Upper lobe of left lung (tissue), 4 donors: ENCODE data around the gene FAM209A.

Experiments used
- EP300 ChIP-seq, 4 donors: sonication (generic); formaldehyde crosslinking; IDR thresholded peaks; one replicate each; pipeline ENCODE4 v1.5.1; 2017; ENCODE audit warnings: antibody characterized with exemption in 4 of 4, control low read depth in 2 of 4
- POLR2A ChIP-seq, 4 donors: fragments of 450-650 bp; IDR thresholded peaks; one replicate each; pipeline ENCODE4 v1.5.1; 2016 to 2017; ENCODE audit warnings: antibody characterized with exemption in 4 of 4, mild to moderate bottlenecking in 2 of 4
- POLR2AphosphoS5 ChIP-seq, 2 donors: sonication (generic); formaldehyde crosslinking; IDR thresholded peaks; one replicate each; pipeline ENCODE4 v1.5.1; 2017; ENCODE audit warnings: antibody characterized with exemption in 2 of 2
- TF ChIP-seq, protein P1 (sequence below), 6 experiments: fragments of 450-650 bp in 4 of 6; fragments of 200-600 bp in 2 of 6; sonication (generic) in 2 of 6; IDR thresholded peaks; one replicate each; pipeline ENCODE4 v1.5.1; 2016 to 2019; ENCODE audit warnings: antibody characterized with exemption in 6 of 6

DNA sequence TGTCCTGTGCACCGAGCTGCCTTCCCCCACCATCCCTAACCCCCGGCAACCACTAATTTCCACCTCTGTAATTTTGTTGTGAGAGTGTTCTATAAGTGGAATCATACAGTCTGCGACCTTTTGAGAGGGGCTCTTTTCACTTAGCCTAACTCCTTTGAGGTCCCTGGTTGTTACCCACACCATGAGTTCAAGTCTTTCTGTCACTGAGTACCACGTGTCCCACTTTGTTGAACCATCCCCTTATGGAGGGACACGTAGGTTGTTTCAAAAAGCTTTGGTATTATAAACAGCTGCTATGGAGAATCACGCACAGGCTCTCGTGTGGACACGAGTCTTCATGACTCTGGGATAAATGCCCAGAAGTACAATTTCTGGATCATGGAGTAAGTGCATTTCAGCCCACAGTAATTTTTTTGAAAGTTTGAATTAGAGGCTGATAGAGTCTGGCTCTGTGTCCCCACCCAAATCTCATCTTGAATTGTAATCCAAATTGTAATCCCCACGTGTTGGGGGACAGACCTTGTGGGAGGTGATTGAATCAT, 18.0 kb downstream of the FAM209A start:
- TF ChIP-seq, protein P1, sequence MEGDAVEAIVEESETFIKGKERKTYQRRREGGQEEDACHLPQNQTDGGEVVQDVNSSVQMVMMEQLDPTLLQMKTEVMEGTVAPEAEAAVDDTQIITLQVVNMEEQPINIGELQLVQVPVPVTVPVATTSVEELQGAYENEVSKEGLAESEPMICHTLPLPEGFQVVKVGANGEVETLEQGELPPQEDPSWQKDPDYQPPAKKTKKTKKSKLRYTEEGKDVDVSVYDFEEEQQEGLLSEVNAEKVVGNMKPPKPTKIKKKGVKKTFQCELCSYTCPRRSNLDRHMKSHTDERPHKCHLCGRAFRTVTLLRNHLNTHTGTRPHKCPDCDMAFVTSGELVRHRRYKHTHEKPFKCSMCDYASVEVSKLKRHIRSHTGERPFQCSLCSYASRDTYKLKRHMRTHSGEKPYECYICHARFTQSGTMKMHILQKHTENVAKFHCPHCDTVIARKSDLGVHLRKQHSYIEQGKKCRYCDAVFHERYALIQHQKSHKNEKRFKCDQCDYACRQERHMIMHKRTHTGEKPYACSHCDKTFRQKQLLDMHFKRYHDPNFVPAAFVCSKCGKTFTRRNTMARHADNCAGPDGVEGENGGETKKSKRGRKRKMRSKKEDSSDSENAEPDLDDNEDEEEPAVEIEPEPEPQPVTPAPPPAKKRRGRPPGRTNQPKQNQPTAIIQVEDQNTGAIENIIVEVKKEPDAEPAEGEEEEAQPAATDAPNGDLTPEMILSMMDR (IDR thresholded peaks at IDR 0.05) = no peak
- TF ChIP-seq POLR2AphosphoS5 (IDR thresholded peaks at IDR 0.05) = no peak
- no peak for TF ChIP-seq EP300 (IDR thresholded peaks at IDR 0.05)
- TF ChIP-seq POLR2A (IDR thresholded peaks at IDR 0.05) = no peak
